Measurements from ENCODE around the gene BIRC2. TPM values are rescaled to one million over a fixed set of nuclear protein-coding genes. Genes with fewer than 3 reads are reported as not detected.

BIRC2 gene
- total and polyA plus RNA-seq, 10 donors: 24.0 to 101 (median 46.6) TPM

DNA sequence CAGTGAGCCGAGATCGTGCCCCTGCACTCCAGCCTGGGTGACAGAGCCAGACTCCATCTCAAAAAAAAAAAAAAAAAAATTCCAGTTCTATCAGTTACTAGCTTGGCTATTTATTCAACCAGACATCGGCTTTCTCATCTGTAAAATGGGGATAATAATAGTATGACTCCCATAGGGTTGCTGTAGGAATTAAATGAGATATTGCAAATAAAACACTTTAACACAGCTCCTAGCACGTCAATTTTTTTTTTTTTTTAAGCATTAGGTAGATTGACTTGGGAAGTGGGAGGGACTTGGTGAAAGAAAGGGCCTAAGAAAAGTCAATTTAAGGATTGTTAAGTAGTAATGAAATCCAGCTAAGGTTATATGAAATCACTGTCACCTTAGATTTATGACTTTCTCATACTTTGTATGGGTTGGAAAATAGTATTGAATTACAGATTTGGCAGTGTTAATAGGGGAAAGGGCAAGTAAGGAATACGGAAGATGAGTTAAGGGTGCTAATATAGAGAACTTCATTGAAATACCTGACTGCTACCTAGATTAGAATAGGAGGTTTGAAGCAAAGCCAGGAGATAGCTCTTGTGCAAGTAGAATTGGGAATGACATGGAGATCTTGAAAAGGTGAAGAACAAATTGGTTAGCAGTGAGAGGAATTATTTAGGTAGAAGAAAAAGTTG is 28.8 kb downstream of the BIRC2 start:
- no peaks in the 10 kb centered on the region for H3K27me3 ChIP-seq (replicated peaks in 1 of 7)
- H3K36me3 ChIP-seq: peaks cover 3 to 64% (median 52%) of the 10 kb centered on the region in 6 donors
- H3K4me3 ChIP-seq: no peak overlapping the region
- H3K4me1 ChIP-seq: peaks cover 0 to 7% (median 0%) of the 10 kb centered on the region in 6 donors
- H3K9me3 ChIP-seq: no peaks in the 10 kb centered on the region
- intact Hi-C loops (cut with DNase I; ENCODE audit: low total_unique reads): no loop called here
- WGBS, 5 donors: 91 to 97% (median 95%) methylated on average over 5 of the region's 5 CpGs
- TF ChIP-seq, protein P1, sequence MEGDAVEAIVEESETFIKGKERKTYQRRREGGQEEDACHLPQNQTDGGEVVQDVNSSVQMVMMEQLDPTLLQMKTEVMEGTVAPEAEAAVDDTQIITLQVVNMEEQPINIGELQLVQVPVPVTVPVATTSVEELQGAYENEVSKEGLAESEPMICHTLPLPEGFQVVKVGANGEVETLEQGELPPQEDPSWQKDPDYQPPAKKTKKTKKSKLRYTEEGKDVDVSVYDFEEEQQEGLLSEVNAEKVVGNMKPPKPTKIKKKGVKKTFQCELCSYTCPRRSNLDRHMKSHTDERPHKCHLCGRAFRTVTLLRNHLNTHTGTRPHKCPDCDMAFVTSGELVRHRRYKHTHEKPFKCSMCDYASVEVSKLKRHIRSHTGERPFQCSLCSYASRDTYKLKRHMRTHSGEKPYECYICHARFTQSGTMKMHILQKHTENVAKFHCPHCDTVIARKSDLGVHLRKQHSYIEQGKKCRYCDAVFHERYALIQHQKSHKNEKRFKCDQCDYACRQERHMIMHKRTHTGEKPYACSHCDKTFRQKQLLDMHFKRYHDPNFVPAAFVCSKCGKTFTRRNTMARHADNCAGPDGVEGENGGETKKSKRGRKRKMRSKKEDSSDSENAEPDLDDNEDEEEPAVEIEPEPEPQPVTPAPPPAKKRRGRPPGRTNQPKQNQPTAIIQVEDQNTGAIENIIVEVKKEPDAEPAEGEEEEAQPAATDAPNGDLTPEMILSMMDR (IDR thresholded peaks at IDR 0.05 in 8 of 11, conservative IDR thresholded peaks at IDR 0.05 in 3 of 11): no peak
- TF ChIP-seq POLR2AphosphoS5 (IDR thresholded peaks at IDR 0.05) (no peak), POLR2A (IDR thresholded peaks at IDR 0.05) (no peak)
- no peak overlapping the region for H3K27ac ChIP-seq
- no peak for DNase-seq

DNA sequence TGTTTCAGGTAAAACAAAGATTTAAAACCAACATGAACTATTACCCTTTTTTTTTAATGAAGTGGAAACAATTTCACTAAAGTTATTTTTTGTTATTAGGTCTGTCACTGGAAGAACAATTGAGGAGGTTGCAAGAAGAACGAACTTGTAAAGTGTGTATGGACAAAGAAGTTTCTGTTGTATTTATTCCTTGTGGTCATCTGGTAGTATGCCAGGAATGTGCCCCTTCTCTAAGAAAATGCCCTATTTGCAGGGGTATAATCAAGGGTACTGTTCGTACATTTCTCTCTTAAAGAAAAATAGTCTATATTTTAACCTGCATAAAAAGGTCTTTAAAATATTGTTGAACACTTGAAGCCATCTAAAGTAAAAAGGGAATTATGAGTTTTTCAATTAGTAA is 30.9 kb downstream of the BIRC2 start:
- WGBS, 5 donors: 85 to 95% (median 90%) methylated on average over 2 of the region's 2 CpGs
- Histone ChIP-seq H3K27me3 (replicated peaks in 1 of 7) (no peaks in the 10 kb centered on the region), H3K4me1 (peaks cover 0 to 7% (median 0%) of the 10 kb centered on the region in 6 donors), H3K4me3 (no peak overlapping the region), H3K9me3 (no peaks in the 10 kb centered on the region), H3K27ac (no peak overlapping the region), H3K36me3 (peaks cover 3 to 84% (median 56%) of the 10 kb centered on the region in 6 donors)
- no peak for DNase-seq
- intact Hi-C loops (cut with DNase I; ENCODE audit: low total_unique reads): no loop called here
- TF ChIP-seq, protein P1 (IDR thresholded peaks at IDR 0.05 in 8 of 11, conservative IDR thresholded peaks at IDR 0.05 in 3 of 11): no peak
- TF ChIP-seq POLR2A (IDR thresholded peaks at IDR 0.05) (no peak), POLR2AphosphoS5 (IDR thresholded peaks at IDR 0.05) (no peak)

GRCh38 chr11:102378818-102379217 is 31.8 kb downstream of the BIRC2 start:
- Histone ChIP-seq H3K9me3 (no peaks in the 10 kb centered on the region), H3K27ac (no peak overlapping the region), H3K27me3 (replicated peaks in 1 of 7) (no peaks in the 10 kb centered on the region), H3K4me3 (no peak overlapping the region), H3K4me1 (peaks cover 0 to 11% (median 2%) of the 10 kb centered on the region in 6 donors), H3K36me3 (peaks cover 3 to 94% (median 56%) of the 10 kb centered on the region in 6 donors)
- no peak for DNase-seq
- intact Hi-C loops (cut with DNase I; ENCODE audit: low total_unique reads): no loop called here
- no peak for TF ChIP-seq POLR2AphosphoS5 (IDR thresholded peaks at IDR 0.05)
- TF ChIP-seq, protein P1 (IDR thresholded peaks at IDR 0.05 in 8 of 11, conservative IDR thresholded peaks at IDR 0.05 in 3 of 11): no peak
- no peak for TF ChIP-seq POLR2A (IDR thresholded peaks at IDR 0.05)

GRCh38 chr11:102382384-102382783 is 35.4 kb downstream of the BIRC2 start:
- WGBS, 5 donors: 88 to 95% (median 92%) methylated on average over 3 of the region's 3 CpGs
- intact Hi-C loops (cut with DNase I; ENCODE audit: low total_unique reads): no loop called here
- Histone ChIP-seq H3K4me1 (peaks cover 0 to 29% (median 3%) of the 10 kb centered on the region in 6 donors), H3K27ac (no peak overlapping the region), H3K4me3 (no peak overlapping the region), H3K9me3 (no peaks in the 10 kb centered on the region), H3K27me3 (replicated peaks in 1 of 7) (no peaks in the 10 kb centered on the region), H3K36me3 (peaks cover 0 to 100% (median 47%) of the 10 kb centered on the region in 6 donors)
- DNase-seq: no peak
- TF ChIP-seq POLR2AphosphoS5 (IDR thresholded peaks at IDR 0.05): no peak
- TF ChIP-seq POLR2A (IDR thresholded peaks at IDR 0.05): no peak
- TF ChIP-seq, protein P1 (IDR thresholded peaks at IDR 0.05 in 8 of 11, conservative IDR thresholded peaks at IDR 0.05 in 3 of 11): no peak

All from spleen (tissue), 11 donors.